Neural progenitor cell (in vitro differentiated cells): ENCODE measurements around the gene CDC5L. TPM values are rescaled to one million over a fixed set of nuclear protein-coding genes. Genes with fewer than 3 reads are reported as not detected.

Experiments used
- DNase-seq: peaks from one replicate; pipeline ENCODE4 v3.0.0-alpha.2; 2016; ENCODE audit warnings: low spot score
- H2AFZ ChIP-seq: fragments of 200-600 bp; sonication (generic); replicated peaks from 2 replicates; pipeline ENCODE4 v1.6.1; 2016; ENCODE audit warnings: antibody characterized with exemption
- H3F3A ChIP-seq: fragments of 200-600 bp; sonication (generic); 2 replicates; pipeline ENCODE4 v1.6.1; 2016; ENCODE audit warnings: antibody characterized with exemption, low read depth
- H3K27ac ChIP-seq: fragments of 200-600 bp; sonication (generic); 2 replicates; pipeline ENCODE4 v1.5.1; 2016; ENCODE audit warnings: mild to moderate bottlenecking
- H3K27me3 ChIP-seq: fragments of 200-600 bp; sonication (generic); 2 replicates; pipeline ENCODE4 v1.6.1; 2016; ENCODE audit warnings: mild to moderate bottlenecking, moderate library complexity
- H3K36me3 ChIP-seq: fragments of 200-600 bp; sonication (generic); 2 replicates; pipeline ENCODE4 v1.5.1; 2016
- H3K4me1 ChIP-seq: fragments of 200-600 bp; sonication (generic); 2 replicates; pipeline ENCODE4 v1.6.1; 2016; ENCODE audit warnings: mixed run types
- H3K4me2 ChIP-seq: fragments of 200-600 bp; sonication (generic); 2 replicates; pipeline ENCODE4 v1.6.1; 2016
- H3K4me3 ChIP-seq: fragments of 200-600 bp; sonication (generic); 2 replicates; pipeline ENCODE4 v1.5.1; 2016
- H3K79me2 ChIP-seq: fragments of 200-600 bp; sonication (generic); 2 replicates; pipeline ENCODE4 v1.6.1; 2016; ENCODE audit warnings: low read depth
- H3K9ac ChIP-seq: fragments of 200-600 bp; sonication (generic); 2 replicates; pipeline ENCODE4 v1.6.1; 2016
- H3K9me3 ChIP-seq: fragments of 200-600 bp; sonication (generic); 2 replicates; pipeline ENCODE4 v1.5.1; 2016; ENCODE audit warnings: low read depth
- H4K20me1 ChIP-seq: fragments of 200-600 bp; sonication (generic); 2 replicates; pipeline ENCODE4 v1.6.1; 2016; ENCODE audit warnings: low read depth
- H3K27ac Mint-ChIP-seq: 3 replicates; pipeline ENCODE4 v1.8.0; 2021; ENCODE audit warnings: mixed read lengths
- H3K27me3 Mint-ChIP-seq: 2 replicates; pipeline ENCODE4 v1.8.0; 2022; ENCODE audit warnings: low read depth, mild to moderate bottlenecking, inconsistent platforms, moderate library complexity, mixed read lengths; ENCODE audit not compliant: insufficient read depth
- H3K36me3 Mint-ChIP-seq: 3 replicates; pipeline ENCODE4 v1.8.0; 2021; ENCODE audit warnings: mixed read lengths
- H3K4me1 Mint-ChIP-seq: 3 replicates; pipeline ENCODE4 v1.8.0; 2021; ENCODE audit warnings: mixed read lengths
- H3K4me3 Mint-ChIP-seq: 3 replicates; pipeline ENCODE4 v1.8.0; 2021; ENCODE audit warnings: mild to moderate bottlenecking, moderate library complexity, mixed read lengths
- H3K9me3 Mint-ChIP-seq: 3 replicates; pipeline ENCODE4 v1.8.0; 2020; ENCODE audit warnings: mixed read lengths
- CTCF ChIP-seq: fragments of 200-600 bp; sonication (generic); IDR thresholded peaks from 2 replicates; pipeline ENCODE4 v1.5.1; 2017; ENCODE audit warnings: antibody characterized with exemption, mild to moderate bottlenecking
- EZH2 ChIP-seq: fragments of 200-600 bp; sonication (generic); IDR thresholded peaks from 2 replicates; pipeline ENCODE4 v1.6.1; 2017; ENCODE audit warnings: antibody characterized with exemption, mild to moderate bottlenecking, moderate library complexity
- EZH2phosphoT487 ChIP-seq: fragments of 200-600 bp; sonication (generic); IDR thresholded peaks from 2 replicates; pipeline ENCODE4 v1.6.1; 2017; ENCODE audit warnings: antibody characterized with exemption
- total RNA-seq: library from RNA; depleted of rRNA; stranded (reverse); fragments of >200 nt; gene quantifications from 2 replicates; pipeline ENCODE4 v1.2.3, GENCODE V29; 2015; ENCODE audit warnings: low replicate concordance

Gene CDC5L
- total RNA-seq, 1 donor from 2014 or later, result 53.6 TPM

GRCh38 chr6:44425951-44426350 lies 38.4 kb downstream of the CDC5L start:
- no peak overlapping the region for H2AFZ ChIP-seq
- H3K27ac Mint-ChIP-seq, result no peak overlapping the region
- no peaks in the 10 kb centered on the region for H3K9me3 Mint-ChIP-seq
- peaks cover 5% of the 10 kb centered on the region for H4K20me1 ChIP-seq
- H3K9ac ChIP-seq, result no peak overlapping the region
- peaks cover 2% of the 10 kb centered on the region for H3K27me3 Mint-ChIP-seq
- peaks cover 16% of the 10 kb centered on the region for H3F3A ChIP-seq
- peaks cover 26% of the 10 kb centered on the region for H3K36me3 Mint-ChIP-seq
- H3K9me3 ChIP-seq, result no peaks in the 10 kb centered on the region
- no peak overlapping the region for H3K27ac ChIP-seq
- no peak overlapping the region for H3K4me2 ChIP-seq
- DNase-seq, result no peak
- H3K4me1 Mint-ChIP-seq, result no peaks in the 10 kb centered on the region
- H3K79me2 ChIP-seq, result peaks cover 2% of the 10 kb centered on the region
- H3K4me3 Mint-ChIP-seq, result no peak overlapping the region
- no peak overlapping the region for H3K4me3 ChIP-seq
- no peaks in the 10 kb centered on the region for H3K27me3 ChIP-seq
- no peak for TF ChIP-seq EZH2phosphoT487
- no peak for TF ChIP-seq EZH2
- no peak for TF ChIP-seq CTCF
- H3K4me1 ChIP-seq, result no peaks in the 10 kb centered on the region
- peaks cover 30% of the 10 kb centered on the region for H3K36me3 ChIP-seq

GRCh38 chr6:44428682-44429081 lies 41.2 kb downstream of the CDC5L start:
- H4K20me1 ChIP-seq, result peaks cover 8% of the 10 kb centered on the region
- no peak overlapping the region for H3K4me2 ChIP-seq
- no peak overlapping the region for H3K27ac ChIP-seq
- H3K4me3 Mint-ChIP-seq, result no peak overlapping the region
- H3K27ac Mint-ChIP-seq, result no peak overlapping the region
- no peaks in the 10 kb centered on the region for H3K4me1 ChIP-seq
- H3K27me3 Mint-ChIP-seq, result peaks cover 2% of the 10 kb centered on the region
- H3K4me3 ChIP-seq, result no peak overlapping the region
- no peak for DNase-seq
- H3K9ac ChIP-seq, result no peak overlapping the region
- H3K36me3 ChIP-seq, result peaks cover 40% of the 10 kb centered on the region
- H3K79me2 ChIP-seq, result peaks cover 15% of the 10 kb centered on the region
- no peaks in the 10 kb centered on the region for H3K9me3 Mint-ChIP-seq
- no peaks in the 10 kb centered on the region for H3K9me3 ChIP-seq
- H3K4me1 Mint-ChIP-seq, result no peaks in the 10 kb centered on the region
- peaks cover 23% of the 10 kb centered on the region for H3K36me3 Mint-ChIP-seq
- no peaks in the 10 kb centered on the region for H3K27me3 ChIP-seq
- H2AFZ ChIP-seq, result no peak overlapping the region
- H3F3A ChIP-seq, result peaks cover 16% of the 10 kb centered on the region
- TF ChIP-seq CTCF, result no peak
- TF ChIP-seq EZH2phosphoT487, result no peak
- TF ChIP-seq EZH2, result no peak

- no peak overlapping the region for H3K27ac Mint-ChIP-seq
- Histone ChIP-seq H3K27me3 (no peaks in the 10 kb centered on the region), H3K4me2 (no peak overlapping the region), H3K27ac (no peak overlapping the region), H3K4me3 (no peak overlapping the region), H2AFZ (no peak overlapping the region), H4K20me1 (peaks cover 8% of the 10 kb centered on the region), H3K9ac (no peak overlapping the region), H3K79me2 (peaks cover 30% of the 10 kb centered on the region), H3K36me3 (peaks cover 32% of the 10 kb centered on the region), H3K4me1 (no peaks in the 10 kb centered on the region), H3F3A (peaks cover 16% of the 10 kb centered on the region), H3K9me3 (no peaks in the 10 kb centered on the region)
- H3K36me3 Mint-ChIP-seq, result peaks cover 18% of the 10 kb centered on the region
- TF ChIP-seq CTCF (no peak), EZH2 (no peak), EZH2phosphoT487 (no peak)
- H3K4me3 Mint-ChIP-seq, result no peak overlapping the region
- no peaks in the 10 kb centered on the region for H3K4me1 Mint-ChIP-seq
- peaks cover 2% of the 10 kb centered on the region for H3K27me3 Mint-ChIP-seq
- DNase-seq, result no peak
- H3K9me3 Mint-ChIP-seq, result no peaks in the 10 kb centered on the region
Measured at GRCh38 chr6:44430326-44430725, 42.8 kb downstream of the CDC5L start.
